ENCODE measurements around the gene RSRC1. TPM values are rescaled to one million over a fixed set of nuclear protein-coding genes. Genes with fewer than 3 reads are reported as not detected.

RSRC1 gene
- total RNA-seq, 3 donors from 2014 or later = 26.6 to 41.9 (median 29.9) TPM

DNA sequence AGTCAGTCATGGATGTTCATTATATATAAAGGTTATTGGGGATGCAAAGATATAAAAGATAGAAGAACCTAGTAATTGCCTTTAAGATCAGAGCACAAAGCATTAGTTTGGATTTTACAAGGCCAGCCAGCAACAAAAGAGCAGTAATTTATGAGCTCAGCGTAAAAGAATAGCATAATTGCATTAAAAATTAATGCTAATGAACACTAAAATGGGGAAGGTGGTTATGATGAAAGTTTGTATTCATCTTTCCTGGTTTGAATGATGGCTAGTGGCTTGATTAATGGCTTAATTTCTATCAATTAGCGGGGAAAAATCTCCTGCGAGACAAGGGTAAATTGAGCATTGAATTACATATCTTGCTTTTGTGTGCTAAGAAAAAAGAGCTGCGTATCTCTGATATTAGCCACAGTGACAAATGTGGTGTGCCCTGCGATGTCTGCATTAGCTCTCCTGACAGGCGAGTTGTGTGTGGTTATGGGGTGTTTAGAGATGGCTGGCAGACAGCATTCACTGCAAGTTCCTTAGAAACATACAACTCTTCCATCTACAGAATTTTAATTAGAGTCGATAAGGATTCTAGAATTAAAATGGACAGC is 418.3 kb downstream of the RSRC1 start:
- DNase-seq (no peak), ATAC-seq (no peak)
- H3K9me3 ChIP-seq = no peaks in the 10 kb centered on the region
- intact Hi-C loops (cut with DNase I, micrococcal nuclease) = no loop called here
- no peaks in the 10 kb centered on the region for H3K36me3 ChIP-seq (ENCODE audit: low read depth)
- H3K4me3 ChIP-seq = no peak overlapping the region
- H3K4me1 ChIP-seq (ENCODE audit: low read depth) = no peaks in the 10 kb centered on the region
- TF ChIP-seq, protein P1, sequence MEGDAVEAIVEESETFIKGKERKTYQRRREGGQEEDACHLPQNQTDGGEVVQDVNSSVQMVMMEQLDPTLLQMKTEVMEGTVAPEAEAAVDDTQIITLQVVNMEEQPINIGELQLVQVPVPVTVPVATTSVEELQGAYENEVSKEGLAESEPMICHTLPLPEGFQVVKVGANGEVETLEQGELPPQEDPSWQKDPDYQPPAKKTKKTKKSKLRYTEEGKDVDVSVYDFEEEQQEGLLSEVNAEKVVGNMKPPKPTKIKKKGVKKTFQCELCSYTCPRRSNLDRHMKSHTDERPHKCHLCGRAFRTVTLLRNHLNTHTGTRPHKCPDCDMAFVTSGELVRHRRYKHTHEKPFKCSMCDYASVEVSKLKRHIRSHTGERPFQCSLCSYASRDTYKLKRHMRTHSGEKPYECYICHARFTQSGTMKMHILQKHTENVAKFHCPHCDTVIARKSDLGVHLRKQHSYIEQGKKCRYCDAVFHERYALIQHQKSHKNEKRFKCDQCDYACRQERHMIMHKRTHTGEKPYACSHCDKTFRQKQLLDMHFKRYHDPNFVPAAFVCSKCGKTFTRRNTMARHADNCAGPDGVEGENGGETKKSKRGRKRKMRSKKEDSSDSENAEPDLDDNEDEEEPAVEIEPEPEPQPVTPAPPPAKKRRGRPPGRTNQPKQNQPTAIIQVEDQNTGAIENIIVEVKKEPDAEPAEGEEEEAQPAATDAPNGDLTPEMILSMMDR (IDR thresholded peaks at IDR 0.05) = no peak

DNA sequence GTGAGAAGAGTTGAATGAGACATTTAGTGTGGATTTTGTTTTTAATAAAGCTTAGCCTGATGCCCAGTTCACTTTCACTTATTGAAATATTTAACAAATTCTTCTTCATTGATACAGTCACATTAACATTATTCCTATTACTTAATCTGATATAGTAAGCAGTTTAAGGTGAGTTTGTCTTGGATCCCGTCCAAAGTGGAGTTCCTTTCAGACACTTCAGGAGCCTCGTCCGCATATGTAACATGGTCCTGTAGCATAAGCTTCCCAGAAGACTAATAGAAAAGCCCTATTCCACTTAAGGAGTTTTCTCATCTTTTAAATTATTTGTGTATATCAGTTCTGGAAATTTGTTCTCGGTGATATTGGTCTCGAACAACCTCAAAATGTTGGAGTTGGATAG is 421.4 kb downstream of the RSRC1 start:
- intact Hi-C loops (cut with DNase I, micrococcal nuclease) = loop anchor here in 1 of 2 donors (5.0 kb wide), 1 partner anchor 89 kb away; no protein-coding TSS in a partner anchor
- no peaks in the 10 kb centered on the region for H3K4me1 ChIP-seq (ENCODE audit: low read depth)
- no peaks in the 10 kb centered on the region for H3K9me3 ChIP-seq
- no peak overlapping the region for H3K4me3 ChIP-seq
- TF ChIP-seq, protein P1 (IDR thresholded peaks at IDR 0.05) = no peak
- DNase-seq (no peak), ATAC-seq (no peak)
- H3K36me3 ChIP-seq (ENCODE audit: low read depth) = no peaks in the 10 kb centered on the region

DNA sequence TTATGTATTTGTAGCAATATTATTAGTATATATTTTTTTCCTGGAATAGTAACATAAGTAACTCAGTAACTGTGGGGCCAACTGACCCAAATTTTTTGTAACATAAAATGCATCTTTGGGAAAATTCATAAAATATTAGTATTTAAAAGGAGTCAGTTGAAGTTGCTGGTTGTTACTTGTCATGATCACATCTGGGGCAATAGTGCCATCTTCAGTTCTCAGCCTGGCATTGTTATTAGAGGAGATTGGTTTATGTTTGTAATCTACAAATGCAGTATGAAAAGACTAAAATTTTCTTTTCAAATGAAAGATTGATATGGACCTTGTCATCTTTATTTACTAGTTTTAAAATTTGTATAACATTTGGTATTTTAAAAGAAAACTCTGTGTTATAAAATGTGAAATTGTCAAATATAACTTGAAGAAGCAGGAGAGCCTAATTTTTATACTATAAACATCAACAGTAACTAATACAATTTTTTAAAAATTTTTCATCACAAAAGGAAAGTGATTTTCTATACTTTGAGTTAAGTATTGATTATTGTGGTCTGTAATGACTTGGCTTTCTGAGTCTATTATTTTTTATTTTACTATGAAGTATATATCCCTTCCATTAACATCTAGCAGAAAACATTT is 422.3 kb downstream of the RSRC1 start:
- no peaks in the 10 kb centered on the region for H3K36me3 ChIP-seq (ENCODE audit: low read depth)
- no peaks in the 10 kb centered on the region for H3K4me1 ChIP-seq (ENCODE audit: low read depth)
- intact Hi-C loops (cut with DNase I, micrococcal nuclease) = loop anchor here in 1 of 2 donors (5.0 kb wide), 1 partner anchor 90 kb away; no protein-coding TSS in a partner anchor
- ATAC-seq = no peak
- H3K9me3 ChIP-seq = no peaks in the 10 kb centered on the region
- TF ChIP-seq, protein P1 (IDR thresholded peaks at IDR 0.05) = no peak
- DNase-seq = peak in 1 of 3 donors; percentile 13
- H3K4me3 ChIP-seq = no peak overlapping the region

DNA sequence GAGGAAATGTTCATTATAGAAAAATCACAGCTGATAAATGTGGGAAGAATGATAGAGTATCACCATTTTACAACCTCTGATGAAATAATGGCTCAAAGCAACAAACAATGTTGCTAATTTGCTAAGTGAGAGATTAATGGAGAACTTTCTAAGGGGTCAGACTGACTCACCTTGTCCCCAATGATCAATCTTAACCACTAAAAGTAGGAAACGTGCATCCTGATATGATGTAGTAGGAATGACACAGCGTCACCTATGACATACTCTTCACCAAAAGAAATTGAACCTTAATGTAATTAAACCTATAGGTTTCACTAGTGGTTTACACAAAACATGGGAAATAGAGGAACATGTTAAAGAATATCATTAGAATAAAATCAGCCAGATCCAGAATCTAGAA is 426.0 kb downstream of the RSRC1 start:
- ATAC-seq = no peak

DNA sequence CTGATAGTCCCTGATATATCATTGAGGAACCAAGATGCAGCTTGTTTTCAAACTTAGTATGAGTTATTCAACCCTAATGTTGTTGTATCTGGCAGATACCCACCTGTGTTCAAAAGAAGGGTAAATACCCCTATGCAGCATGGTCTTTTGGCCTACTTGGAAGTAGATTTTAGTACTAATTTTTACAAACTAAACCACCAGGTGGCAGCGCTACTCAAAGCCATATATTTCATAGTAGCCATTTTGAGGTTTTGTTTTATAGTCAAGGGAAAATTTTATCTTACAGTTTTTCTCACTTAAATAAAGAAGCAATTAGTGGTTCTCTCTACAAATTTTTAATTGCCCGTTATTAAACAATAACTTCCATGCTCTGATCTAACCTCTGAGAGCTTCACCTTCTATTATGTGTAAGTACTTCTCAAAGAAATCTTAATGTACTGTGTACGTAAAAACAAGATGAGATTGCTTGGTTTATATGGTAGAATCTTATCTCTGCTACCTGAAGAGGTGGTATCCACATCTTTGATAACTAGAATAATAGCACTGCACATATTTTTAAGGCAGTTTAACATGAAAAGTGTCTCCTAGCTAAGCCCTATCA is 429.6 kb downstream of the RSRC1 start:
- DNase-seq (peak in 1 of 3 donors; percentile 83), ATAC-seq (peak; percentile 53)
- no peaks in the 10 kb centered on the region for H3K4me1 ChIP-seq (ENCODE audit: low read depth)

More for the DNA sequence above, 426.0 kb downstream of the RSRC1 start:
- Histone ChIP-seq H3K4me3 (no peak overlapping the region), H3K4me1 (ENCODE audit: low read depth) (no peaks in the 10 kb centered on the region), H3K36me3 (ENCODE audit: low read depth) (no peaks in the 10 kb centered on the region), H3K9me3 (no peaks in the 10 kb centered on the region)
- no peak for DNase-seq
- intact Hi-C loops (cut with DNase I, micrococcal nuclease) = no loop called here
- TF ChIP-seq, protein P1 (IDR thresholded peaks at IDR 0.05) = no peak

More for the DNA sequence above, 429.6 kb downstream of the RSRC1 start:
- no peak overlapping the region for H3K4me3 ChIP-seq
- TF ChIP-seq, protein P1 (IDR thresholded peaks at IDR 0.05) = no peak
- H3K9me3 ChIP-seq = no peaks in the 10 kb centered on the region
- no peaks in the 10 kb centered on the region for H3K36me3 ChIP-seq (ENCODE audit: low read depth)
- intact Hi-C loops (cut with DNase I, micrococcal nuclease) = loop anchor here in 1 of 2 donors (10.0 kb wide), 1 partner anchor 255 kb away; no protein-coding TSS in a partner anchor
